Left ventricle myocardium inferior (tissue), 1 donor: ENCODE measurements around the gene CES5A. TPM values are rescaled to one million over a fixed set of nuclear protein-coding genes. Genes with fewer than 3 reads are reported as not detected.
"Not testable (repeated sequence)": the region's sequence is repeated elsewhere in the genome, so short reads cannot be mapped to it uniquely, and the experiment has no call there.

Experiments
- DNase-seq: peaks from one replicate; pipeline ENCODE4 v3.0.0-alpha.2; 2020
- H3K27ac ChIP-seq: fragments of 200-600 bp; replicated peaks from 2 replicates; pipeline ENCODE4 v1.8.0; 2021
- H3K27me3 ChIP-seq: fragments of 200-600 bp; 2 replicates; pipeline ENCODE4 v1.8.0; 2021; ENCODE audit warnings: low read depth
- H3K36me3 ChIP-seq: fragments of 200-600 bp; 2 replicates; pipeline ENCODE4 v1.8.0; 2021
- H3K4me1 ChIP-seq: fragments of 200-600 bp; 2 replicates; pipeline ENCODE4 v1.8.0; 2021
- H3K4me3 ChIP-seq: fragments of 200-600 bp; 2 replicates; pipeline ENCODE4 v1.8.0; 2021; ENCODE audit warnings: mild to moderate bottlenecking, moderate library complexity
- H3K9me3 ChIP-seq: fragments of 200-600 bp; replicated peaks from 2 replicates; pipeline ENCODE4 v1.8.0; 2021
- CTCF ChIP-seq: fragments of 200-600 bp; IDR thresholded peaks from 2 replicates; pipeline ENCODE4 v1.8.0; 2021; ENCODE audit warnings: antibody characterized with exemption, mild to moderate bottlenecking, borderline replicate concordance
- intact Hi-C: fragments of 100-400 bp; cut with micrococcal nuclease; formaldehyde crosslinking; loops from one replicate; pipeline ENCODE4 v1.11.0; 2022
- total RNA-seq: library from RNA; stranded (reverse); fragmentation: NEBNext Ultra II Directional; extraction: Animal tissue kit (Norgen Biotek cat#: 25700); gene quantifications from one replicate; pipeline ENCODE4 v1.2.1, GENCODE V29; 2021
- donor health status: DM: no; HTN: yes; CAD: no; lungs with severe emphysema.

The CES5A gene
- total RNA-seq, 1 donor from 2014 or later: not detected

GRCh38 chr16:55861288-55861687 lies 13.9 kb downstream of the CES5A start:
- H3K36me3 ChIP-seq: no peaks in the 10 kb centered on the region
- no peak overlapping the region for H3K4me3 ChIP-seq
- DNase-seq: no peak
- H3K4me1 ChIP-seq: no peaks in the 10 kb centered on the region
- no peak overlapping the region for H3K27ac ChIP-seq
- H3K9me3 ChIP-seq: no peaks in the 10 kb centered on the region
- intact Hi-C loops: no loop called here
- no peak for TF ChIP-seq CTCF
- H3K27me3 ChIP-seq: peaks cover 40% of the 10 kb centered on the region

- intact Hi-C loops: not testable (repeated sequence)
Observed at GRCh38 chr16:55857650-55858049, 17.5 kb downstream of the CES5A start.

GRCh38 chr16:55856950-55857349 lies 18.2 kb downstream of the CES5A start:
- H3K4me3 ChIP-seq: no peak overlapping the region
- no peak for TF ChIP-seq CTCF

More at GRCh38 chr16:55857650-55858049, 17.5 kb downstream of the CES5A start:
- not testable (repeated sequence) for H3K4me3 ChIP-seq, DNase-seq, H3K36me3 ChIP-seq, H3K27ac ChIP-seq, H3K9me3 ChIP-seq, H3K4me1 ChIP-seq
- peaks cover 28% of the 10 kb centered on the region for H3K27me3 ChIP-seq

GRCh38 chr16:55853114-55853513 lies 22.1 kb downstream of the CES5A start:
- no peak for TF ChIP-seq CTCF
- intact Hi-C loops: no loop called here

More at GRCh38 chr16:55856950-55857349, 18.2 kb downstream of the CES5A start:
- intact Hi-C loops: no loop called here
- DNase-seq: no peak
- Histone ChIP-seq H3K36me3 (no peaks in the 10 kb centered on the region), H3K9me3 (no peaks in the 10 kb centered on the region), H3K27ac (no peak overlapping the region), H3K27me3 (peaks cover 32% of the 10 kb centered on the region), H3K4me1 (no peaks in the 10 kb centered on the region)

GRCh38 chr16:55849536-55849935 lies 25.6 kb downstream of the CES5A start:
- Histone ChIP-seq H3K27ac (no peak overlapping the region), H3K4me3 (no peak overlapping the region), H3K4me1 (no peaks in the 10 kb centered on the region), H3K27me3 (peaks cover 89% of the 10 kb centered on the region), H3K36me3 (no peaks in the 10 kb centered on the region), H3K9me3 (no peaks in the 10 kb centered on the region)
- DNase-seq: no peak
- TF ChIP-seq CTCF: no peak
- intact Hi-C loops: no loop called here

More at GRCh38 chr16:55853114-55853513, 22.1 kb downstream of the CES5A start:
- peaks cover 64% of the 10 kb centered on the region for H3K27me3 ChIP-seq
- H3K4me1 ChIP-seq: no peaks in the 10 kb centered on the region
- H3K36me3 ChIP-seq: no peaks in the 10 kb centered on the region
- no peak overlapping the region for H3K27ac ChIP-seq
- H3K9me3 ChIP-seq: no peaks in the 10 kb centered on the region
- H3K4me3 ChIP-seq: no peak overlapping the region
- no peak for DNase-seq

- no peaks in the 10 kb centered on the region for H3K36me3 ChIP-seq
- no peak for TF ChIP-seq CTCF
- no peaks in the 10 kb centered on the region for H3K4me1 ChIP-seq
- intact Hi-C loops: no loop called here
- H3K9me3 ChIP-seq: no peaks in the 10 kb centered on the region
- no peak overlapping the region for H3K27ac ChIP-seq
- no peak for DNase-seq
- no peak overlapping the region for H3K4me3 ChIP-seq
- H3K27me3 ChIP-seq: peaks cover 87% of the 10 kb centered on the region
Observed at GRCh38 chr16:55846598-55847346, 28.4 kb downstream of the CES5A start.
